Stomach (tissue), 9 donors: Measurements from ENCODE around the gene GSTM2. TPM values are rescaled to one million over a fixed set of nuclear protein-coding genes. Genes with fewer than 3 reads are reported as not detected.

Experiments used
- DNase-seq, 2 donors: peaks; one replicate each; pipeline versions ENCODE4 v3.0.0 to v3.0.0-alpha.2; 2013 to 2019
- H3K27ac ChIP-seq, 5 donors: fragments of 200-600 bp in 4 of 5; sonication (generic) in 4 of 5; one replicate each; pipeline ENCODE4 v1.5.1; 2013 to 2019; ENCODE audit warnings: mild to moderate bottlenecking in 1 of 5, moderate library complexity in 1 of 5
- H3K27me3 ChIP-seq, 3 donors: fragments of 200-600 bp; sonication (generic); one replicate each; pipeline ENCODE4 v1.5.1; 2017 to 2019; ENCODE audit warnings: mixed run types in 1 of 3
- H3K36me3 ChIP-seq, 4 donors: fragments of 200-600 bp; sonication (generic); 1 replicate in 3 of 4; 2 replicates in 1 of 4; pipeline ENCODE4 v1.5.1; 2016 to 2019
- H3K4me1 ChIP-seq, 4 donors: fragments of 200-600 bp; sonication (generic); one replicate each; pipeline ENCODE4 v1.5.1; 2016 to 2019
- H3K4me3 ChIP-seq, 4 donors: fragments of 200-600 bp; sonication (generic) in 3 of 4; one replicate each; pipeline ENCODE4 v1.5.1; 2016 to 2019; ENCODE audit warnings: mild to moderate bottlenecking in 1 of 4
- H3K9me3 ChIP-seq, 4 donors: fragments of 200-600 bp; sonication (generic); one replicate each; pipeline ENCODE4 v1.5.1; 2016 to 2019
- CTCF ChIP-seq, 7 experiments: fragments of 450-650 bp in 4 of 7; fragments of 200-600 bp in 3 of 7; sonication (generic) in 3 of 7; IDR thresholded peaks; one replicate each; pipeline ENCODE4 v1.5.1; 2016 to 2019; ENCODE audit warnings: antibody characterized with exemption in 7 of 7, control low read depth in 2 of 7, mild to moderate bottlenecking in 1 of 7
- EP300 ChIP-seq: sonication (generic); formaldehyde crosslinking; IDR thresholded peaks from one replicate; pipeline ENCODE4 v1.6.1; 2017; ENCODE audit warnings: antibody characterized with exemption
- POLR2A ChIP-seq, 4 donors: fragments of 450-650 bp; IDR thresholded peaks; one replicate each; pipeline ENCODE4 v1.6.1; 2016; ENCODE audit warnings: antibody characterized with exemption in 4 of 4, control low read depth in 2 of 4, mild to moderate bottlenecking in 1 of 4, moderate library complexity in 1 of 4
- POLR2AphosphoS5 ChIP-seq, 3 donors: sonication (generic); formaldehyde crosslinking; IDR thresholded peaks; one replicate each; pipeline ENCODE4 v1.6.1; 2016; ENCODE audit warnings: antibody characterized with exemption in 3 of 3
- WGBS, 5 donors: extraction: QIAGEN DNeasy Blood & Tissue Kit in 3 of 5; methylation state at CpG; one replicate each; pipeline versions ENCODE4 v1.1.5 to v1.1.7; 2013 to 2018; 5-methylcytosine and 5-hydroxymethylcytosine counted together
- intact Hi-C: fragments of 100-400 bp; cut with DNase I; formaldehyde crosslinking; loops from one replicate; pipeline ENCODE4 v1.15.1; 2023; ENCODE audit warnings: low total_unique reads
- polyA plus RNA-seq, 3 donors: library from polyadenylated mRNA; stranded (reverse); fragments of 200-250 nt; gene quantifications; one replicate each; pipeline ENCODE4 v1.2.3, GENCODE V29; 2013
- total RNA-seq, 5 donors: library from RNA; depleted of rRNA; stranded (reverse); fragments of >200 nt; gene quantifications; one replicate each; pipeline versions ENCODE4 v1.1.0 to v1.2.3, GENCODE V29; 2014 to 2016
- donor health status: healthy with polysubstance abuse.
- donor health status: Bipolar disorder and iron deficiency.
- donor health status: healthy.

Gene GSTM2
- total and polyA plus RNA-seq, 8 donors, result 22.3 to 219 (median 124) TPM

GRCh38 chr1:109622895-109623294, 45.0 kb upstream of the GSTM2 start:
- peaks cover 40 to 66% (median 63%) of the 10 kb centered on the region in 4 donors for H3K4me1 ChIP-seq

GRCh38 chr1:109623601-109624161, 44.2 kb upstream of the GSTM2 start:
- peaks cover 29 to 38% (median 31%) of the 10 kb centered on the region in 4 donors for H3K36me3 ChIP-seq
- peak overlapping the region in 3 of 4 donors; percentile 5 to 22 (median 18) for H3K4me3 ChIP-seq
- H3K27ac ChIP-seq, result peak overlapping the region in 3 of 5 donors; percentile 53 to 68 (median 59)
- TF ChIP-seq POLR2A (IDR thresholded peaks at IDR 0.05), result no peak
- TF ChIP-seq POLR2AphosphoS5 (IDR thresholded peaks at IDR 0.05), result no peak
- no peak for TF ChIP-seq CTCF (IDR thresholded peaks at IDR 0.05)
- no peak for TF ChIP-seq EP300
- no peaks in the 10 kb centered on the region for H3K9me3 ChIP-seq
- H3K27me3 ChIP-seq, result no peaks in the 10 kb centered on the region
- WGBS, 5 donors, result 64 to 76% (median 68%) methylated on average over 8 to 11 of the region's 11 CpGs
- DNase-seq, result peak in 1 of 2 donors; percentile 50
- intact Hi-C loops, result no loop called here
- H3K4me1 ChIP-seq, result peaks cover 37 to 64% (median 58%) of the 10 kb centered on the region in 4 donors

More at GRCh38 chr1:109622895-109623294, 45.0 kb upstream of the GSTM2 start:
- Histone ChIP-seq H3K36me3 (peaks cover 21 to 30% (median 24%) of the 10 kb centered on the region in 4 donors), H3K27ac (peak overlapping the region in 3 of 5 donors; percentile 16 to 68 (median 59)), H3K27me3 (no peaks in the 10 kb centered on the region), H3K9me3 (no peaks in the 10 kb centered on the region), H3K4me3 (no peak overlapping the region)
- 90 to 94% (median 91%) methylated on average over 3 of the region's 3 CpGs for WGBS, 5 donors
- intact Hi-C loops, result no loop called here
- TF ChIP-seq CTCF (IDR thresholded peaks at IDR 0.05) (no peak), POLR2AphosphoS5 (IDR thresholded peaks at IDR 0.05) (no peak), EP300 (no peak), POLR2A (IDR thresholded peaks at IDR 0.05) (no peak)
- DNase-seq, result no peak

- H3K9me3 ChIP-seq, result no peaks in the 10 kb centered on the region
- 66 to 81% (median 77%) methylated on average over 10 to 17 of the region's 17 CpGs for whole genome bisulfite sequencing, 5 donors
- H3K27ac ChIP-seq, result peak overlapping the region in 3 of 5 donors; percentile 53 to 68 (median 59)
- H3K4me3 ChIP-seq, result peak overlapping the region in 3 of 4 donors; percentile 5 to 22 (median 18)
- peaks cover 29 to 57% (median 51%) of the 10 kb centered on the region in 4 donors for H3K4me1 ChIP-seq
- intact Hi-C loops, result no loop called here
- DNase-seq, result no peak
- TF ChIP-seq CTCF (IDR thresholded peaks at IDR 0.05) (no peak), POLR2AphosphoS5 (IDR thresholded peaks at IDR 0.05) (no peak), EP300 (no peak), POLR2A (IDR thresholded peaks at IDR 0.05) (no peak)
- no peaks in the 10 kb centered on the region for H3K27me3 ChIP-seq
- peaks cover 36 to 45% (median 39%) of the 10 kb centered on the region in 4 donors for H3K36me3 ChIP-seq
Observed at GRCh38 chr1:109624201-109625010, 43.5 kb upstream of the GSTM2 start.

- 74 to 90% (median 85%) methylated on average over 16 of the region's 16 CpGs for WGBS, 5 donors
- Histone ChIP-seq H3K9me3 (no peaks in the 10 kb centered on the region), H3K27ac (peak overlapping the region in 3 of 5 donors; percentile 26 to 35 (median 32)), H3K36me3 (peaks cover 44 to 53% (median 46%) of the 10 kb centered on the region in 4 donors), H3K4me3 (no peak overlapping the region), H3K4me1 (peaks cover 27 to 54% (median 46%) of the 10 kb centered on the region in 4 donors), H3K27me3 (no peaks in the 10 kb centered on the region)
- intact Hi-C loops, result no loop called here
- DNase-seq, result no peak
- TF ChIP-seq POLR2AphosphoS5 (IDR thresholded peaks at IDR 0.05), result no peak
- no peak for TF ChIP-seq EP300
- TF ChIP-seq POLR2A (IDR thresholded peaks at IDR 0.05), result no peak
- no peak for TF ChIP-seq CTCF (IDR thresholded peaks at IDR 0.05)
Observed at GRCh38 chr1:109625176-109625575, 42.7 kb upstream of the GSTM2 start.
